GM12891 (cell line): ENCODE data around the gene TSPY8. TPM values are rescaled to one million over a fixed set of nuclear protein-coding genes. Genes with fewer than 3 reads are reported as not detected.
"Not testable (repeated sequence)": the region's sequence is repeated elsewhere in the genome, so short reads cannot be mapped to it uniquely, and the experiment has no call there.

Experiments
- DNase-seq: peaks from one replicate; pipeline ENCODE4 v3.0.0; 2011; ENCODE audit warnings: low spot score; ENCODE audit not compliant: insufficient read length
- FAIRE-seq: peaks from 2 replicates; lab custom pipeline; 2011; peaks lifted over from hg19 to GRCh38; lab: Jason Lieb, UNC
- PAX5 ChIP-seq: IDR thresholded peaks from 2 replicates; pipeline ENCODE4 v1.6.1; 2011; ENCODE audit warnings: low read length, moderate library complexity, mild to moderate bottlenecking; ENCODE audit not compliant: insufficient read depth, severe bottlenecking
- POLR2A ChIP-seq: IDR thresholded peaks from 2 replicates; pipeline ENCODE4 v1.6.1; 2011; ENCODE audit warnings: low read depth, low read length, control low read depth
- POLR2AphosphoS5 ChIP-seq: IDR thresholded peaks from 2 replicates; pipeline ENCODE4 v1.6.1; 2011; ENCODE audit warnings: low read depth, low read length, control low read depth
- POU2F2 ChIP-seq: IDR thresholded peaks from 2 replicates; pipeline ENCODE4 v1.6.1; 2011; ENCODE audit warnings: low read depth, mild to moderate bottlenecking, control low read depth, low read length, moderate library complexity
- SPI1 ChIP-seq: IDR thresholded peaks from 2 replicates; pipeline ENCODE4 v1.6.1; 2011; ENCODE audit warnings: low read depth, low read length, control low read depth
- TAF1 ChIP-seq: IDR thresholded peaks from 2 replicates; pipeline ENCODE4 v1.6.1; 2011; ENCODE audit warnings: low read depth, low read length, control low read depth
- polyA plus RNA-seq: library from polyadenylated mRNA; unstranded; fragments of >200 nt; gene quantifications from one replicate; pipeline ENCODE4 v1.2.1, GENCODE V29; 2012; ENCODE audit warnings: low read depth, missing spikeins, inconsistent platforms; ENCODE audit not compliant: missing spikeins

Gene TSPY8, protein sequence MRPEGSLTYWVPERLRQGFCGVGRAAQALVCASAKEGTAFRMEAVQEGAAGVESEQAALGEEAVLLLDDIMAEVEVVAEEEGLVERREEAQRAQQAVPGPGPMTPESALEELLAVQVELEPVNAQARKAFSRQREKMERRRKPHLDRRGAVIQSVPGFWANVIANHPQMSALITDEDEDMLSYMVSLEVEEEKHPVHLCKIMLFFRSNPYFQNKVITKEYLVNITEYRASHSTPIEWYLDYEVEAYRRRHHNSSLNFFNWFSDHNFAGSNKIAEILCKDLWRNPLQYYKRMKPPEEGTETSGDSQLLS
- not detected for polyA plus RNA-seq

GRCh38 chrY:9357497-9357896 lies at the start of gene TSPY8:
Gene TSPY8, plus strand, starts transcription at chrY:9357797. Its CDS starts 46 bp downstream, at chrY:9357843.
- FAIRE-seq = not testable (repeated sequence)

DNA sequence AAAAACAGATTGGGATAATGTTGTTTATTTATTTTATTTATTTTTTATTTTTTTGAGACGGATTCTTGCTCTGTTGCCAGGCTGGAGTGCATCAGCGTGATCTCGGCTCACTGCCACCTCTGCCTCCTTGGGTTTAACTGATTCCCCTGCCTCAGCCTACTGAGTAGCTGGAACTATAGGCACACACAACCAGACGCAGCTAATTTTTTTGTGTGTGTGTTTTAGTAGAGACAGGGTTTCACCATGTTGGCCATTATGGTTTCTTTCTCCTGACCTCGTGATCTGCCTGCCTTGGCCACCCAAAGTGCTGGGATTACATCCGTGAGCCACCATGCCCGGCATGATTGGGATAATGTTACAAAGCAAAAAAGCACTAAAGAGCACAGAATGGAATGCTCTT lies 36.6 kb upstream of the TSPY8 start:
- DNase-seq (no peak), FAIRE-seq (no peak)
- TF ChIP-seq POLR2A (no peak), PAX5 (no peak), TAF1 (no peak), POLR2AphosphoS5 (no peak), POU2F2 (no peak), SPI1 (no peak)

More at GRCh38 chrY:9357497-9357896, at the start of gene TSPY8:
- DNase-seq = not testable (repeated sequence)

GRCh38 chrY:9337164-9337563 lies 20.4 kb upstream of the TSPY8 start, which contains the start of gene TSPY4:
Gene TSPY4, plus strand, starts transcription at chrY:9337464. Its CDS starts 46 bp downstream, at chrY:9337510.
- FAIRE-seq, DNase-seq: not testable (repeated sequence)

DNA sequence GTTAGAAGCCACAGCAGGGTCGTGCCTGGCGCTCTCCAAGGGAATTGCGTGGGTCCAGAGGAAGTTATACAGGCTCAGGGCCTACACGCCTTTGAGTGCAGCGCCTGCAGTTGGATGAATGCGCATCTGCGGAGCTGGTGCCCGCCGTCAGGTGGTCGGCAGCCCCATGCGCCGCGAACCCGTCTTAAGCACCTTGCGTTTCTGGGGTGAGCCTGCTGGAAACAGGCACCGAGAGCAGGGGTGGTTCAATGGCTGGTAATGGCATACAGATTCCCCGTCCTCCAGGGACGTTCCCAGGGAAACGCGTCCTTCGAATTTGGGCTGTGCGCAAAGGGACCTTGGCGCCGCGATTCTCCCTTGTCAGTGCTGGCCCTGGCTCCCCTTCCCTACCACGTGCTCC lies 38.9 kb downstream of the TSPY8 start:
- DNase-seq, FAIRE-seq: not testable (repeated sequence)

DNA sequence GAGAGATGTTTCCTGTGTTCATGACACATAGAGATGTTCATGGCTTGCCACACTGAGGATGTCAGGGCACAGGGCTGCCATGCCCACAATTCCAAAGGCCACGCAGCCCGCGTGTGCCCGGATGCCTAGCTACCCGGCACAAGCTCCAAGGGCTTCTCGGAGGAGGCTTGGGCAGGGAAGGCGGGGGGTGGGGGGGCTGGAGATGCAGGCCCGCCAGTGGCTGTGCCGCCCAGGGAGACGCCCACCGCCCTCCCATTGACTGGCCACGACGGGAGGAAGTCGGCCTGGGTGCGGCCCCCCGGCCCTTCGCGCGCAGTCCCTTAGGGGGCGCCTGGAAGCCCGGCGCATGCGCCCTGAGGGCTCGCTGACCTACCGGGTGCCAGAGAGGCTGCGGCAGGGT lies 40.5 kb downstream of the TSPY8 start, which contains the start of gene TSPY3:
Gene TSPY3 (plus strand): TSS at position 301 of the 400 bp plus-strand sequence. CDS start 46 bp downstream, at position 347.
- not testable (repeated sequence) for FAIRE-seq, DNase-seq
